Natural killer cell (primary cell): ENCODE data around the gene DPP4. TPM values are rescaled to one million over a fixed set of nuclear protein-coding genes. Genes with fewer than 3 reads are reported as not detected.

Source experiments
- ATAC-seq, 3 donors: fragments of 150-1000 bp in 2 of 3; fragments of 200-7000 bp in 1 of 3; cut with Tn5 transposase; 1 replicate in 1 of 3; 2 replicates in 2 of 3; pipeline ENCODE4 v1.10.0; 2021; ENCODE audit warnings: mild to moderate bottlenecking in 2 of 3, moderate library complexity in 2 of 3
- DNase-seq, 2 donors: peaks; one replicate each; pipeline versions ENCODE4 v3.0.0 to v3.0.0-alpha.2; 2013 to 2021; ENCODE audit warnings: mixed read lengths in 1 of 2
- H3K27ac ChIP-seq: one replicate; pipeline ENCODE4 v1.5.1; 2013; ENCODE audit warnings: mild to moderate bottlenecking, low read length
- H3K27me3 ChIP-seq: one replicate; pipeline ENCODE4 v1.6.1; 2013; ENCODE audit warnings: low read length; ENCODE audit not compliant: control insufficient read depth, insufficient read depth
- H3K36me3 ChIP-seq: one replicate; pipeline ENCODE4 v1.6.1; 2013; ENCODE audit warnings: low read length; ENCODE audit not compliant: control insufficient read depth, insufficient read depth
- H3K4me1 ChIP-seq: one replicate; pipeline ENCODE4 v1.6.1; 2013; ENCODE audit warnings: low read length; ENCODE audit not compliant: control insufficient read depth, insufficient read depth
- H3K4me3 ChIP-seq: one replicate; pipeline ENCODE4 v1.5.1; 2013; ENCODE audit warnings: low read length
- H3K9me3 ChIP-seq: one replicate; pipeline ENCODE4 v1.6.1; 2013; ENCODE audit warnings: low read length; ENCODE audit not compliant: control insufficient read depth, insufficient read depth
- H3K27ac Mint-ChIP-seq, 2 donors: one replicate each; pipeline ENCODE4 v1.8.0; 2022; ENCODE audit warnings: mild to moderate bottlenecking in 2 of 2, mixed read lengths in 2 of 2, moderate library complexity in 1 of 2
- H3K27me3 Mint-ChIP-seq, 2 donors: one replicate each; pipeline ENCODE4 v1.8.0; 2022; ENCODE audit warnings: low read depth in 2 of 2, mixed read lengths in 2 of 2
- H3K36me3 Mint-ChIP-seq: one replicate; pipeline ENCODE4 v1.8.0; 2022; ENCODE audit warnings: mixed read lengths
- H3K4me1 Mint-ChIP-seq, 2 donors: one replicate each; pipeline ENCODE4 v1.8.0; 2022; ENCODE audit warnings: mixed read lengths in 2 of 2
- H3K4me3 Mint-ChIP-seq: one replicate; pipeline ENCODE4 v1.8.0; 2022; ENCODE audit warnings: mild to moderate bottlenecking, moderate library complexity, mixed read lengths
- H3K9me3 Mint-ChIP-seq, 2 donors: one replicate each; pipeline ENCODE4 v1.8.0; 2022; ENCODE audit warnings: mixed read lengths in 2 of 2
- CTCF ChIP-seq: fragments of 200-600 bp; IDR thresholded peaks from one replicate; pipeline ENCODE4 v1.8.0; 2022; ENCODE audit warnings: antibody characterized with exemption
- WGBS: methylation state at CpG from one replicate; pipeline ENCODE4 v1.1.7; 2013; ENCODE audit warnings: missing lambda C conversion rate; ENCODE audit not compliant: insufficient coverage; 5-methylcytosine and 5-hydroxymethylcytosine counted together
- intact Hi-C: fragments of 100-400 bp; cut with micrococcal nuclease; formaldehyde crosslinking; loops from one replicate; pipeline ENCODE4 v1.14.2; 2022
- total RNA-seq, 4 donors: library from RNA; stranded (reverse); fragments of 120-200 nt in 1 of 4; gene quantifications; one replicate each; pipeline versions ENCODE4 v1.2.3 to v1.2.4, GENCODE V29; 2013 to 2022

The DPP4 gene
- total RNA-seq, 3 donors from 2014 or later (not counting 1 experiment from before 2014, with no cell fraction given): 1.8 to 2.3 (median 1.8) TPM

DNA sequence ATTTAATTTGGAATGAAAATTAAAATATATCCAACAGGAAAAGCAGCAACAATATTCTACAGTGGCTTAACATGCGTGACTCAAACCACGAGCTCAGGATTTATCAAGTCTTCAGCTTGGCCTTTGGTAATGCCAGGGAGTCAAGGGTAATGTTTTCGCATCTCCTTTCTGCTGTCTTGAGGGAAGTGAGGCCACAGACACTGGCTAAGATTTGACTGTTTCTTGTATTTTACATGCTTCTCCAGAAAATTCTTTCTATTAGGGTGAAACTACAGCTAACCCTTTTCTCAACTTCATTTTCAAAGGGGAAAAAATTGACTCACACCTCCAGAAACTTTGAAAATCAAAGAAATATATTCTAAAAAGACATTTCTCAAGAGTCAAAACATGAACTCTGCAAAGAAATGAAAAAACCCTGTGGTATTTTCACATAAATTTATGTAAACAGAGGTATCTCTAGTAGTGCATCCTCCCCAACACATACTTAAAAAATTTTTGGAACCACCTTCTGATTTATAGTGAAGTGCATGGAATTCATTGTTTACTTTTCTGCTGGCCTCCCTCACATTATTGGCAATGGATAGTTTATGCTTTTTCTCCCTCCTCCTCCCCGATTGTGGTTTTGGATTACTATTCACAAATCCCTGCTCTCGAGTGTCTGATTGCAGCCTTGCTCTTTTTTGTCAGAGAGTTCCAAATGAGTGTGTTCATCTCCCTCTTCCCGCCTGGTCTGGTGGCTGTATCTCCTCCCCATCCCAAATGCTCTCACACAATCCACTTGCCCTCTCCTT, 48.7 kb downstream of the DPP4 start:
- Histone ChIP-seq H3K27me3 (no peaks in the 10 kb centered on the region), H3K27ac (no peak overlapping the region), H3K4me3 (no peak overlapping the region), H3K9me3 (no peaks in the 10 kb centered on the region), H3K36me3 (no peaks in the 10 kb centered on the region), H3K4me1 (no peaks in the 10 kb centered on the region)
- Mint-ChIP-seq H3K36me3 (no peaks in the 10 kb centered on the region), H3K9me3 (no peaks in the 10 kb centered on the region), H3K4me3 (no peak overlapping the region), H3K27me3 (no peaks in the 10 kb centered on the region), H3K4me1 (no peaks in the 10 kb centered on the region), H3K27ac (no peak overlapping the region)
- no peak for TF ChIP-seq CTCF
- intact Hi-C loops: no loop called here
- ATAC-seq: no peak
- no peak for DNase-seq
- 86% methylated on average over 6 of the region's 6 CpGs for WGBS

GRCh38 chr2:162022290-162022945, 51.6 kb downstream of the DPP4 start:
- no peak for DNase-seq

DNA sequence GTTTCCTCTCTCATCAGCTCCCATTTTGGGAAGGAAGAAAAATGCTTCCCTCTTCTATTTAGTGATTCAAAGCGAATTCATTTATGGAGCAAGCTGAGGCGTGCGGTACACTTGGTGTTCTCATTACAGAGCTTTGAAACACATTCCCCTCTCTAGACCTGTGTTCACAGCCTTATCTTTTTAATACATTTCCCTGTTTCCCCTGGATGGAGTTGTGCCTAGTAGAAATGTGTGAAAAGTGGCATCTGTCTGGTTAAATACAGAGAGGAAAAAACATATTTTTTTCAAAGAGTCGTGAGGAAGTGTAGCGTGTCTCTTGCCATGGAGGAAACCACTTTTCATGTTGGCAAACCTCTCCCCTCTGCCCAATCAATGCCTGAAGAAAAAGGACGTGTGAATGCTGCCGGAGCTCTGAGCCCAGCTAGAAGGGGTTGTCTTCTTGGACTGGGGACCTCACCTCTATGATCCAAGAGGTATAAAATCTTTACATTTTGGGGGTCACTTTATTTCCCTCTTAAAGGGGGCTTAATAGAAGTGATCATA, 52.4 kb downstream of the DPP4 start:
- Mint-ChIP-seq H3K4me1 (no peaks in the 10 kb centered on the region), H3K36me3 (no peaks in the 10 kb centered on the region), H3K4me3 (no peak overlapping the region), H3K27ac (no peak overlapping the region), H3K9me3 (no peaks in the 10 kb centered on the region), H3K27me3 (no peaks in the 10 kb centered on the region)
- Histone ChIP-seq H3K36me3 (no peaks in the 10 kb centered on the region), H3K4me1 (no peaks in the 10 kb centered on the region), H3K9me3 (no peaks in the 10 kb centered on the region), H3K4me3 (no peak overlapping the region), H3K27ac (no peak overlapping the region), H3K27me3 (no peaks in the 10 kb centered on the region)
- no peak for ATAC-seq
- WGBS: 64% methylated on average over 3 of the region's 7 CpGs
- TF ChIP-seq CTCF: no peak
- intact Hi-C loops: no loop called here
- peak in 1 of 2 donors; percentile 21 for DNase-seq

More at GRCh38 chr2:162022290-162022945, 51.6 kb downstream of the DPP4 start:
- H3K27me3 Mint-ChIP-seq: no peaks in the 10 kb centered on the region
- intact Hi-C loops: no loop called here
- H3K27ac ChIP-seq: no peak overlapping the region
- H3K4me1 Mint-ChIP-seq: no peaks in the 10 kb centered on the region
- TF ChIP-seq CTCF: no peak
- ATAC-seq: no peak
- no peaks in the 10 kb centered on the region for H3K4me1 ChIP-seq
- no peaks in the 10 kb centered on the region for H3K36me3 Mint-ChIP-seq
- 83% methylated on average over 2 of the region's 3 CpGs for WGBS
- H3K9me3 Mint-ChIP-seq: no peaks in the 10 kb centered on the region
- H3K27ac Mint-ChIP-seq: no peak overlapping the region
- H3K27me3 ChIP-seq: no peaks in the 10 kb centered on the region
- H3K4me3 Mint-ChIP-seq: no peak overlapping the region
- H3K9me3 ChIP-seq: no peaks in the 10 kb centered on the region
- no peaks in the 10 kb centered on the region for H3K36me3 ChIP-seq
- H3K4me3 ChIP-seq: no peak overlapping the region
